D721Med (cell line): ENCODE data around the gene CAPN14.

Experiments
- DNase-seq: peaks from one replicate; pipeline ENCODE4 v3.0.0; 2011; ENCODE audit warnings: low spot score; ENCODE audit not compliant: insufficient read length
- FAIRE-seq: peaks from 2 replicates; lab custom pipeline; 2011; peaks lifted over from hg19 to GRCh38; lab: Jason Lieb, UNC
- TF ChIP-seq, protein P1 (sequence below): IDR thresholded peaks from 2 replicates; pipeline ENCODE4 v1.5.1; 2012; ENCODE audit warnings: mild to moderate bottlenecking, control low read depth; ENCODE audit not compliant: insufficient read depth; ENCODE audit errors: missing control alignments

CAPN14 gene

GRCh38 chr2:31136000-31136399 is 81.3 kb downstream of the CAPN14 start:
- DNase-seq (no peak), FAIRE-seq (no peak)
- TF ChIP-seq, protein P1, sequence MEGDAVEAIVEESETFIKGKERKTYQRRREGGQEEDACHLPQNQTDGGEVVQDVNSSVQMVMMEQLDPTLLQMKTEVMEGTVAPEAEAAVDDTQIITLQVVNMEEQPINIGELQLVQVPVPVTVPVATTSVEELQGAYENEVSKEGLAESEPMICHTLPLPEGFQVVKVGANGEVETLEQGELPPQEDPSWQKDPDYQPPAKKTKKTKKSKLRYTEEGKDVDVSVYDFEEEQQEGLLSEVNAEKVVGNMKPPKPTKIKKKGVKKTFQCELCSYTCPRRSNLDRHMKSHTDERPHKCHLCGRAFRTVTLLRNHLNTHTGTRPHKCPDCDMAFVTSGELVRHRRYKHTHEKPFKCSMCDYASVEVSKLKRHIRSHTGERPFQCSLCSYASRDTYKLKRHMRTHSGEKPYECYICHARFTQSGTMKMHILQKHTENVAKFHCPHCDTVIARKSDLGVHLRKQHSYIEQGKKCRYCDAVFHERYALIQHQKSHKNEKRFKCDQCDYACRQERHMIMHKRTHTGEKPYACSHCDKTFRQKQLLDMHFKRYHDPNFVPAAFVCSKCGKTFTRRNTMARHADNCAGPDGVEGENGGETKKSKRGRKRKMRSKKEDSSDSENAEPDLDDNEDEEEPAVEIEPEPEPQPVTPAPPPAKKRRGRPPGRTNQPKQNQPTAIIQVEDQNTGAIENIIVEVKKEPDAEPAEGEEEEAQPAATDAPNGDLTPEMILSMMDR = no peak

DNA sequence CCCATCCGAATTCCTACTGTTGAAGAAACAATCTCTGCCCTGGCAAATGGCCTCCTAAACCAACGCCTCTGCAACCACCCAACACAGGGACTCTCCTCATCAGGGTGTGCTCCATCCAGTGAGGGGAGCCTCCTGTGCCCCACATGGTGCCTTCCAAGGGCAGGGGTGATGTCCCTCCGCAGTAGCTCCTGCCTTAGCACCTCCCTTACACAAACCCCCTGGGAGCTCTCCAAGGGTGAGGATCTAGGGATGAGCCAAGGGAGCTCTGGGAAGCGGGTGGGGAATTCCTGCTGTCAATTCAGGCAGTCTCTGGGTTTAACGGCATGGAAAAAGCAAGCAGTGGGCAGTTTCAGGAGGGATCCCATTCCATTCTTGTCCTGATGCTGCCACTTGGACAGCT is 82.8 kb downstream of the CAPN14 start:
- no peak for DNase-seq
- no peak for FAIRE-seq
- TF ChIP-seq, protein P1 = no peak

DNA sequence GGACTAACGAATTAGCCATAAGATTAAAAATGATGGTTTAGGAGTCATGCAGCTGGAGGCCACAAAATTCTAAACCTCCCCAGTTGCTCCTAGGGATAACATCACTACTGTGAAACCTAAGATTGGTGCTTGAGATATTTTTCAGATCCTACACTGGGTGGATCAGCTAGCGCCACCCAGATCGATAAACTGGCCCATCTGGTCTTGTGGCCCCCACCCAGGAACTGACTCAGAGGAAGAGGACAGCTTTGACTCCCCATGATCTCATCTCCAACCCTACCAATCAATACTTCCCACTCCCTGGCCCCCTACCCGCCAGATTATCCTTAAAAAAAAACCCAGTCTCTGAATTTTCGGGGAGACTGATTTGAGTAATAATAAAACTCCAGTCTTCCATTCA is 84.5 kb downstream of the CAPN14 start:
- FAIRE-seq = no peak
- TF ChIP-seq, protein P1 = no peak

GRCh38 chr2:31131871-31132270 is 85.4 kb downstream of the CAPN14 start:
- no peak for DNase-seq
- no peak for FAIRE-seq
- TF ChIP-seq, protein P1 = no peak

More for the DNA sequence above, 84.5 kb downstream of the CAPN14 start:
- DNase-seq = no peak

- TF ChIP-seq, protein P1 = no peak
- no peak for DNase-seq
- FAIRE-seq = no peak
These were observed 87.7 kb downstream of the CAPN14 start for GRCh38 chr2:31129375-31130171.

DNA sequence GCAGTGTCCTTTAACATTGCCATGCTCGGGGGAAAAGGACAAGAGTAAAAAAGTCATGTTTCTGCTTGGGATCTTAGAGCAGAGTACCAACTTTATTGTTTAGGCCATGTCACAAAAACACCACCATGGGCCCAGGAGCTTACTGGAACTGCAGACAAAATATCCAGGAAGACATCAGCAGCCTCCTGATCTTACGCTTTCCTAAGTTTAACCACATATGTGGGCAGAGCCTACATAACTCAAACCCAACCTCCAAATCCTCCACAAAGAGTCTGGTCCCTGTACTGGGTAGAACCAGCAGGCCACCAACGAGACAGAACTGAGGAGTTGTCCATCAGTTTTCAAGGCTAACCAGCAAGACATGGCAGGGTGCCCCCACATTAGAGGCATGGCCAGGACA is 89.4 kb downstream of the CAPN14 start:
- DNase-seq (no peak), FAIRE-seq (no peak)
- TF ChIP-seq, protein P1 = no peak
